H1 (cell line): ENCODE results near the gene ATG16L1. TPM values are rescaled to one million over a fixed set of nuclear protein-coding genes. Genes with fewer than 3 reads are reported as not detected.

Source experiments
- ATF2 ChIP-seq: IDR thresholded peaks from 2 replicates; pipeline ENCODE4 v1.6.1; 2012; ENCODE audit warnings: low read length, inconsistent platforms
- MAFK ChIP-seq: IDR thresholded peaks from 2 replicates; pipeline ENCODE4 v1.6.1; 2012; ENCODE audit warnings: low read depth, mild to moderate bottlenecking, improper control_type of control experiment, low read length
- PHF8 ChIP-seq: fragments of 200-600 bp; sonication (generic); conservative IDR thresholded peaks from 2 replicates; pipeline ENCODE4 v1.7.1; 2012; ENCODE audit warnings: low read depth, mild to moderate bottlenecking, inconsistent platforms, low read length, moderate library complexity
- SRF ChIP-seq: IDR thresholded peaks from 2 replicates; pipeline ENCODE4 v1.6.1; 2011; ENCODE audit warnings: mild to moderate bottlenecking, low read depth, low read length, moderate library complexity
- polyA plus RNA-seq, 7 experiments: library from polyadenylated mRNA; depleted of rRNA in 3 of 7; stranded (reverse) in 5 of 7; unstranded in 2 of 7; fragments of >200 nt in 5 of 7; fragments of 200-250 nt in 2 of 7; gene quantifications; 1 replicate in 5 of 7; 2 replicates in 1 of 7; 4 replicates in 1 of 7; pipeline versions ENCODE4 v1.2.1 to v1.2.3, GENCODE V29; 2011 to 2013; ENCODE audit warnings: missing spikeins in 2 of 7, mixed read lengths in 2 of 7
- total RNA-seq: library from RNA; stranded (reverse); fragmentation: NEBNext Ultra II Directional; extraction: Animal tissue kit (Norgen Biotek cat#: 25700); gene quantifications from 2 replicates; pipeline ENCODE4 v1.2.1, GENCODE V29; 2021

The ATG16L1 gene
- total and polyA plus RNA-seq, 2 of the 8 experiments (the other 6 are each of a cell fraction or from before 2014, with no cell fraction given) = 18.3 to 31.0 TPM

- TF ChIP-seq ATF2 (no peak), PHF8 (no peak), SRF (no peak), MAFK (no peak)
Observed at GRCh38 chr2:233218836-233219235, 32.6 kb upstream of the ATG16L1 start (continued).
